ENCODE data around the gene BAIAP2L2. TPM values are rescaled to one million over a fixed set of nuclear protein-coding genes. Genes with fewer than 3 reads are reported as not detected.

BAIAP2L2 gene
- total RNA-seq, 1 donor from 2014 or later = 0.86 TPM

DNA sequence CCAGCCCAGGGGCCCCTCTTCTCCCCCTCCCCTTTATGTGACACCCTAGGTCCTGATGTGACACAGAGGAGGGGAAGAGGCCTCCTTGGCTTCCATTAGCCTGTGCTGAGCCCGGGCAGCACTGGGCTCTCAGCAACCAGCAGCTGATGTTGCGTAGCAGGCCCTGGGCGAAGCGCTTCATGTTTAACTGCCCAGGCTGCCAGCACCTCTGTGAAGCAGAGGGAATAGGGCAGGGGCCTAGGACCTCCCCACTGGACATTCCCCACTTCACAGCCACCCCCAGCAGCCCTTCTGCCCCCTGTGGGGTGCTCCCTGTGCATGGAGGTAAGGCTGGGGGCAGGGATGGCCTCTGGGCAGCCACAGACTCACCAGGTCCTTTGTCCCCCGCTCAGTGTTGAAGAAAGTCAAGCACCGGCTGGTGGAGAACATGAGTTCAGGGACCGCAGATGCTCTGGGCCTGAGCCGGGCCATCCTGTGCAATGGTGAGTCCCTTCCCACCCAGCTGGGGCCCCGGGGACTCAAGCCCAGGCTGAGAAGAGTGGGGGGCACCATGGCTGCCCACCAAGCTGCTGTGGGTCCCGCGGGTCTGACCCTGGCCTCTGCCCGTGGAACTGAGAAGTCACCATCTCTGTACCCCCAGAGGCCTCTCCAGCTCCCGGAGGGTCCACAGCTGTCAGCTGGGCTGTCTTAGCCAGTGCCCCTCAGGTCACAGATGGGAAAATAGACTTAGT is 41.7 kb downstream of the BAIAP2L2 start:
- DNase-seq (ENCODE audit: low spot score) = no peak
- no peak overlapping the region for H3K4me3 ChIP-seq
- Mint-ChIP-seq H3K27me3 (ENCODE audit: insufficient read depth, low read depth) (peaks cover 3% of the 10 kb centered on the region), H3K27ac (no peak overlapping the region), H3K4me3 (no peak overlapping the region), H3K4me1 (peaks cover 24% of the 10 kb centered on the region), H3K9me3 (no peaks in the 10 kb centered on the region), H3K36me3 (no peaks in the 10 kb centered on the region)
- H3F3A ChIP-seq (ENCODE audit: low read depth) = no peaks in the 10 kb centered on the region
- no peaks in the 10 kb centered on the region for H3K79me2 ChIP-seq (ENCODE audit: low read depth)
- H3K9ac ChIP-seq = no peak overlapping the region
- no peaks in the 10 kb centered on the region for H3K9me3 ChIP-seq (ENCODE audit: low read depth)
- H2AFZ ChIP-seq (replicated peaks) = no peak overlapping the region
- H3K4me2 ChIP-seq = no peak overlapping the region
- no peaks in the 10 kb centered on the region for H4K20me1 ChIP-seq (ENCODE audit: low read depth)
- no peaks in the 10 kb centered on the region for H3K27me3 ChIP-seq
- H3K36me3 ChIP-seq = no peaks in the 10 kb centered on the region
- TF ChIP-seq CTCF (IDR thresholded peaks at IDR 0.05) (no peak), EZH2 (IDR thresholded peaks at IDR 0.05) (no peak), EZH2phosphoT487 (IDR thresholded peaks at IDR 0.05) (no peak)
- no peaks in the 10 kb centered on the region for H3K4me1 ChIP-seq
- H3K27ac ChIP-seq = no peak overlapping the region

GRCh38 chr22:38067761-38068360 is 42.6 kb downstream of the BAIAP2L2 start:
- H3K27me3 ChIP-seq = no peaks in the 10 kb centered on the region
- H3K9ac ChIP-seq = no peak overlapping the region
- H3K9me3 ChIP-seq (ENCODE audit: low read depth) = no peaks in the 10 kb centered on the region
- H2AFZ ChIP-seq (replicated peaks) = no peak overlapping the region
- no peak overlapping the region for H3K4me2 ChIP-seq
- H3K27ac ChIP-seq = no peak overlapping the region
- no peaks in the 10 kb centered on the region for H3K36me3 ChIP-seq
- H4K20me1 ChIP-seq (ENCODE audit: low read depth) = no peaks in the 10 kb centered on the region
- no peaks in the 10 kb centered on the region for H3F3A ChIP-seq (ENCODE audit: low read depth)
- H3K4me1 Mint-ChIP-seq = peaks cover 22% of the 10 kb centered on the region
- no peaks in the 10 kb centered on the region for H3K36me3 Mint-ChIP-seq
- no peaks in the 10 kb centered on the region for H3K9me3 Mint-ChIP-seq
- no peaks in the 10 kb centered on the region for H3K4me1 ChIP-seq
- no peaks in the 10 kb centered on the region for H3K79me2 ChIP-seq (ENCODE audit: low read depth)
- H3K4me3 ChIP-seq = no peak overlapping the region
- H3K27ac Mint-ChIP-seq = no peak overlapping the region
- no peak overlapping the region for H3K4me3 Mint-ChIP-seq
- H3K27me3 Mint-ChIP-seq (ENCODE audit: insufficient read depth, low read depth) = peaks cover 3% of the 10 kb centered on the region
- TF ChIP-seq EZH2phosphoT487 (IDR thresholded peaks at IDR 0.05) (no peak), CTCF (IDR thresholded peaks at IDR 0.05) (no peak), EZH2 (IDR thresholded peaks at IDR 0.05) (no peak)
- DNase-seq (ENCODE audit: low spot score) = no peak

DNA sequence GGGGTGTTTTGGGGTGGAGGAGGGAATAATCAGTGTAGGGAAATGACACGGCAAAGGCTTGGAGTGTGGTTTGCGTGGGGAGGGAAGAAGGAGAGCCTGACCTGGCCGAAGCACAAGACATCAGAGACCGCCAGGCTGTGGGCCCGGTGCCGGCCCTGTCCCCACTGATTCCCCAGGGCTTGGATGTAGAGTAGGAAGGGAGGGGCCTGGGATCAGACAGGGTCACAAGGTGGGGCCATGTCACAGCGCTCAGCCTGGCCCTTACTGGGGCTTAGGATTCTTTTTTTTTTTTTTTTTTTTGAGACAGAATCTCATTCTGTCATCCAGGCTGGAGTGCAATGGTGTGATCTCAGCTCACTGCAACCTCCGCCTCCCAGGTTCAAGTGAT is 43.5 kb downstream of the BAIAP2L2 start:
- no peaks in the 10 kb centered on the region for H4K20me1 ChIP-seq (ENCODE audit: low read depth)
- H3K79me2 ChIP-seq (ENCODE audit: low read depth) = no peaks in the 10 kb centered on the region
- H3K36me3 ChIP-seq = no peaks in the 10 kb centered on the region
- TF ChIP-seq CTCF (IDR thresholded peaks at IDR 0.05) = no peak
- TF ChIP-seq EZH2 (IDR thresholded peaks at IDR 0.05) = no peak
- no peak for TF ChIP-seq EZH2phosphoT487 (IDR thresholded peaks at IDR 0.05)
- no peak overlapping the region for H3K4me3 Mint-ChIP-seq
- no peak overlapping the region for H3K4me3 ChIP-seq
- H2AFZ ChIP-seq (replicated peaks) = no peak overlapping the region
- H3K4me2 ChIP-seq = no peak overlapping the region
- H3K9ac ChIP-seq = no peak overlapping the region
- no peaks in the 10 kb centered on the region for H3K9me3 Mint-ChIP-seq
- no peak for DNase-seq (ENCODE audit: low spot score)
- H3K27me3 Mint-ChIP-seq (ENCODE audit: insufficient read depth, low read depth) = no peaks in the 10 kb centered on the region
- no peak overlapping the region for H3K27ac Mint-ChIP-seq
- H3K4me1 ChIP-seq = no peaks in the 10 kb centered on the region
- H3K4me1 Mint-ChIP-seq = peaks cover 22% of the 10 kb centered on the region
- H3K36me3 Mint-ChIP-seq = peaks cover 1% of the 10 kb centered on the region
- H3K27ac ChIP-seq = no peak overlapping the region
- no peaks in the 10 kb centered on the region for H3F3A ChIP-seq (ENCODE audit: low read depth)
- H3K27me3 ChIP-seq = no peaks in the 10 kb centered on the region
- H3K9me3 ChIP-seq (ENCODE audit: low read depth) = no peaks in the 10 kb centered on the region

Measured in neural progenitor cell (in vitro differentiated cells).